Endothelial cell of umbilical vein (primary cell): ENCODE measurements around the gene TP53RK.

Experiments
- CTCF ChIP-seq, 2 donors: IDR thresholded peaks; 1 replicate in 1 of 2; 2 replicates in 1 of 2; pipeline ENCODE4 v1.5.1; 2011; ENCODE audit warnings: low read length in 2 of 2, mild to moderate bottlenecking in 2 of 2, moderate library complexity in 2 of 2, control low read depth in 1 of 2, inconsistent platforms in 1 of 2, low read depth in 1 of 2; ENCODE audit not compliant: insufficient read depth in 1 of 2; ENCODE audit errors: extremely low read depth in 1 of 2
- FOS ChIP-seq: IDR thresholded peaks from 2 replicates; pipeline ENCODE4 v1.6.1; 2011; ENCODE audit warnings: mild to moderate bottlenecking, low read length, moderate library complexity, borderline replicate concordance; ENCODE audit not compliant: insufficient read depth
- MAX ChIP-seq: IDR thresholded peaks from 2 replicates; pipeline ENCODE4 v1.6.1; 2011; ENCODE audit not compliant: insufficient read depth, insufficient read length
- POLR2A ChIP-seq: IDR thresholded peaks from 2 replicates; pipeline ENCODE4 v1.6.1; 2012; ENCODE audit warnings: low read depth, mild to moderate bottlenecking, control low read depth, low read length

GRCh38 chr20:46704714-46705377 lies 15.6 kb upstream of the TP53RK start:
- no peak for TF ChIP-seq POLR2A
- TF ChIP-seq CTCF (IDR thresholded peaks at IDR 0.05; ENCODE audit: extremely low read depth in 1 of 2, insufficient read depth in 1 of 2, low read depth in 1 of 2, low read length in 2 of 2) = no peak
- no peak for TF ChIP-seq MAX
- no peak for TF ChIP-seq FOS
